Endodermal cell (in vitro differentiated cells): ENCODE data around the gene HGFAC. TPM values are rescaled to one million over a fixed set of nuclear protein-coding genes. Genes with fewer than 3 reads are reported as not detected.

ENCODE experiments used
- DNase-seq: peaks from one replicate; pipeline ENCODE4 v3.0.0-alpha.2; 2017
- H3K27ac ChIP-seq: 2 replicates; pipeline ENCODE4 v1.5.1; 2013; ENCODE audit warnings: mild to moderate bottlenecking, low read depth, low read length, moderate library complexity
- H3K27me3 ChIP-seq: 2 replicates; pipeline ENCODE4 v1.6.1; 2013; ENCODE audit warnings: mild to moderate bottlenecking, low read length, moderate library complexity; ENCODE audit not compliant: insufficient read depth, control insufficient read depth, poor library complexity, severe bottlenecking
- H3K36me3 ChIP-seq: 2 replicates; pipeline ENCODE4 v1.7.0; 2013; ENCODE audit warnings: mild to moderate bottlenecking, low read length, moderate library complexity; ENCODE audit not compliant: control insufficient read depth, insufficient read depth
- H3K4me1 ChIP-seq: one replicate; pipeline ENCODE4 v1.7.0; 2013; ENCODE audit warnings: low read length; ENCODE audit not compliant: control insufficient read depth, insufficient read depth
- H3K4me3 ChIP-seq: 2 replicates; pipeline ENCODE4 v1.5.1; 2013; ENCODE audit warnings: mild to moderate bottlenecking, low read length, moderate library complexity
- H3K9ac ChIP-seq: 2 replicates; pipeline ENCODE4 v1.6.1; 2013; ENCODE audit warnings: mild to moderate bottlenecking, low read length, moderate library complexity; ENCODE audit not compliant: poor library complexity, severe bottlenecking; ENCODE audit errors: extremely low read depth
- H3K9me3 ChIP-seq: 2 replicates; pipeline ENCODE4 v1.6.1; 2013; ENCODE audit warnings: mild to moderate bottlenecking, low read length, moderate library complexity; ENCODE audit not compliant: control insufficient read depth
- H3K27ac Mint-ChIP-seq: 2 replicates; pipeline ENCODE4 v1.8.0; 2020; ENCODE audit warnings: mixed read lengths
- H3K27me3 Mint-ChIP-seq: 2 replicates; pipeline ENCODE4 v1.8.0; 2021; ENCODE audit warnings: mild to moderate bottlenecking, mixed read lengths; ENCODE audit not compliant: insufficient read depth
- H3K36me3 Mint-ChIP-seq: 2 replicates; pipeline ENCODE4 v1.8.0; 2020; ENCODE audit warnings: low read depth, mixed read lengths
- H3K4me1 Mint-ChIP-seq: 2 replicates; pipeline ENCODE4 v1.8.0; 2020; ENCODE audit warnings: mixed read lengths
- H3K4me3 Mint-ChIP-seq: 2 replicates; pipeline ENCODE4 v1.8.0; 2020; ENCODE audit warnings: mild to moderate bottlenecking, moderate library complexity, mixed read lengths
- H3K9me3 Mint-ChIP-seq: 2 replicates; pipeline ENCODE4 v1.8.0; 2020; ENCODE audit warnings: mild to moderate bottlenecking, mixed read lengths
- WGBS, 2 experiments: methylation state at CpG; one replicate each; pipeline versions ENCODE4 v1.1.5 to v1.1.7; 2013; ENCODE audit warnings: missing lambda C conversion rate in 2 of 2, mixed read lengths in 1 of 2; ENCODE audit not compliant: insufficient coverage in 1 of 2, insufficient read length in 1 of 2; 5-methylcytosine and 5-hydroxymethylcytosine counted together
- total RNA-seq, 2 donors: library from RNA; stranded (reverse); fragmentation: NEBNext Ultra II Directional in 1 of 2; extraction: Animal tissue kit (Norgen Biotek cat#: 25700) in 1 of 2; gene quantifications; 2 replicates in 1 of 2; 3 replicates in 1 of 2; pipeline ENCODE4 v1.2.1, GENCODE V29; 2021
- TF ChIP-seq, protein P1 (sequence below): fragments of 200-600 bp; sonication (generic); conservative IDR thresholded peaks from 2 replicates; pipeline ENCODE4 v1.5.0; 2021; ENCODE audit warnings: antibody characterized with exemption, mild to moderate bottlenecking

The HGFAC gene
- total RNA-seq, 2 donors from 2014 or later: 0.46 TPM; not detected in 1

DNA sequence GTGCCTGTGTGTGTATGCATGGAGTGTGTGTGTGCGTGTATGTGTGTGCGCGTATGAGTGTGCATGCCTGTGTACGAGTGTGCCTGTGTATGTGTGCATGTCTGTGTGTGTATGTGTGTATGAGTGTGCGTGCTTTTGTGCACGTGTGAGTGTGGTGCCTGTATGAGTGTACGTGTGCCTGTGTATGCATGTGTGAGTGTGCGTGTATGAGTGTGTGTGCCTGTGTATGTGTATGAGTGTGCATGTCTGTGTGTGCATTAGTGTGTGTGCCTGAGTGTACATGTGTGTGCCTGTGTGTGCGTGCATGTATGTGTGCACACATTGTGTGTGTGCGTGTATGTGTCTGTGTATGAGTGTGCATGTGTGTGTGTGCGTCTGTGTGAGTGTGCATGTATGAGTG lies 27.0 kb downstream of the HGFAC start:
- TF ChIP-seq, protein P1, sequence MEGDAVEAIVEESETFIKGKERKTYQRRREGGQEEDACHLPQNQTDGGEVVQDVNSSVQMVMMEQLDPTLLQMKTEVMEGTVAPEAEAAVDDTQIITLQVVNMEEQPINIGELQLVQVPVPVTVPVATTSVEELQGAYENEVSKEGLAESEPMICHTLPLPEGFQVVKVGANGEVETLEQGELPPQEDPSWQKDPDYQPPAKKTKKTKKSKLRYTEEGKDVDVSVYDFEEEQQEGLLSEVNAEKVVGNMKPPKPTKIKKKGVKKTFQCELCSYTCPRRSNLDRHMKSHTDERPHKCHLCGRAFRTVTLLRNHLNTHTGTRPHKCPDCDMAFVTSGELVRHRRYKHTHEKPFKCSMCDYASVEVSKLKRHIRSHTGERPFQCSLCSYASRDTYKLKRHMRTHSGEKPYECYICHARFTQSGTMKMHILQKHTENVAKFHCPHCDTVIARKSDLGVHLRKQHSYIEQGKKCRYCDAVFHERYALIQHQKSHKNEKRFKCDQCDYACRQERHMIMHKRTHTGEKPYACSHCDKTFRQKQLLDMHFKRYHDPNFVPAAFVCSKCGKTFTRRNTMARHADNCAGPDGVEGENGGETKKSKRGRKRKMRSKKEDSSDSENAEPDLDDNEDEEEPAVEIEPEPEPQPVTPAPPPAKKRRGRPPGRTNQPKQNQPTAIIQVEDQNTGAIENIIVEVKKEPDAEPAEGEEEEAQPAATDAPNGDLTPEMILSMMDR: no peak
- Mint-ChIP-seq H3K9me3 (no peaks in the 10 kb centered on the region), H3K27ac (no peak overlapping the region), H3K4me1 (no peaks in the 10 kb centered on the region), H3K36me3 (no peaks in the 10 kb centered on the region), H3K27me3 (peaks cover 22% of the 10 kb centered on the region), H3K4me3 (no peak overlapping the region)
- H3K27me3 ChIP-seq: peaks cover 12% of the 10 kb centered on the region
- no peak overlapping the region for H3K4me3 ChIP-seq
- WGBS, 2 experiments: 88 to 91% methylated on average over 10 to 11 of the region's 11 CpGs
- H3K4me1 ChIP-seq: no peaks in the 10 kb centered on the region
- no peaks in the 10 kb centered on the region for H3K9me3 ChIP-seq
- H3K9ac ChIP-seq: no peak overlapping the region
- no peak for DNase-seq
- no peaks in the 10 kb centered on the region for H3K36me3 ChIP-seq
- H3K27ac ChIP-seq: no peak overlapping the region

DNA sequence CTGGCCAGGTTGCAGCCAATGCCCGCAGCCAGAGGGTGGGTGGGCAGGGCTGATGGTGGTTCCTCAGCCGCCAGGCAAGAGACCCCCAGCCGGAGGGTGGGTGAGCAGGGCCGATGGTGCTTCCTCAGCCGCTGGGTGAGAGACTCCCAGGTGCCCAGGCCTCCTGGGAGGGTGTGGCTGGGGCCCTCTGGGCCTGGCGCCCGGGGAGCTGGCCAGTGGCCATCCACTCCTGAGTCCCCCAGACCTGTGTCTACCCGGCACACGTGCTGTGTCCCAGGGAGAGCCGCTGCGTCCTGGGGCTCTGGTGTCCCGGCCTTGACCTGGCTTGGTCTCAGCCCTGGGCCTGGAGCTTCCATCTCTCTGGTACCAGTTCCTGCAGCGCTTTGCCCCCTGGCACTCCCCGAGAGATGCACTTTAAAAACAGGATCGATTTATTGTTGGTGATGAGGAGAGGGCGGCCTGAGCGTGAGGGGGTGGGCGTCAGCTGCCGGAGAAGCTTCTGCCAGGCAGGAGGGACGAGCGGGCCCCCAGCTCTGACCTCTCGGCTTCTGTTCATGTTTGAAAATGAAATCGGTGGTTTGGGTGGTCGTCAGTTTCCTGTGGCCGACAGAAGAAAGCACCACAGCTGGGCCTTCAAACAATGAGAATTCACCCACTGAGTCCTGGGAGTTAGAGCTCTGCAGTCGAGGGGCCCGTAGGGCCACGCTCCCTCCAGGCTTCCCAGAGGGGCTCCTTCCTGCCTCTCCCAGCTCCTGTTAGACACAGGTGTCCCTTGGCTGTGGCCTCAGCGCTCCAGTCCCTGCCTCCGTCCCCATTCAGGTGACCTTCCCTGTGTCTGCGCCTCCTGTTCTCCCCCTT lies 27.8 kb downstream of the HGFAC start:
- H3K9me3 ChIP-seq: no peaks in the 10 kb centered on the region
- WGBS, 2 experiments: 90 to 93% methylated on average over 15 to 31 of the region's 31 CpGs
- no peak for DNase-seq
- peaks cover 20% of the 10 kb centered on the region for H3K27me3 Mint-ChIP-seq
- no peak overlapping the region for H3K4me3 Mint-ChIP-seq
- no peak overlapping the region for H3K4me3 ChIP-seq
- H3K36me3 ChIP-seq: no peaks in the 10 kb centered on the region
- H3K27me3 ChIP-seq: peaks cover 6% of the 10 kb centered on the region
- H3K4me1 Mint-ChIP-seq: no peaks in the 10 kb centered on the region
- H3K4me1 ChIP-seq: no peaks in the 10 kb centered on the region
- H3K9me3 Mint-ChIP-seq: no peaks in the 10 kb centered on the region
- H3K9ac ChIP-seq: no peak overlapping the region
- H3K36me3 Mint-ChIP-seq: no peaks in the 10 kb centered on the region
- no peak overlapping the region for H3K27ac ChIP-seq
- TF ChIP-seq, protein P1: no peak
- no peak overlapping the region for H3K27ac Mint-ChIP-seq

DNA sequence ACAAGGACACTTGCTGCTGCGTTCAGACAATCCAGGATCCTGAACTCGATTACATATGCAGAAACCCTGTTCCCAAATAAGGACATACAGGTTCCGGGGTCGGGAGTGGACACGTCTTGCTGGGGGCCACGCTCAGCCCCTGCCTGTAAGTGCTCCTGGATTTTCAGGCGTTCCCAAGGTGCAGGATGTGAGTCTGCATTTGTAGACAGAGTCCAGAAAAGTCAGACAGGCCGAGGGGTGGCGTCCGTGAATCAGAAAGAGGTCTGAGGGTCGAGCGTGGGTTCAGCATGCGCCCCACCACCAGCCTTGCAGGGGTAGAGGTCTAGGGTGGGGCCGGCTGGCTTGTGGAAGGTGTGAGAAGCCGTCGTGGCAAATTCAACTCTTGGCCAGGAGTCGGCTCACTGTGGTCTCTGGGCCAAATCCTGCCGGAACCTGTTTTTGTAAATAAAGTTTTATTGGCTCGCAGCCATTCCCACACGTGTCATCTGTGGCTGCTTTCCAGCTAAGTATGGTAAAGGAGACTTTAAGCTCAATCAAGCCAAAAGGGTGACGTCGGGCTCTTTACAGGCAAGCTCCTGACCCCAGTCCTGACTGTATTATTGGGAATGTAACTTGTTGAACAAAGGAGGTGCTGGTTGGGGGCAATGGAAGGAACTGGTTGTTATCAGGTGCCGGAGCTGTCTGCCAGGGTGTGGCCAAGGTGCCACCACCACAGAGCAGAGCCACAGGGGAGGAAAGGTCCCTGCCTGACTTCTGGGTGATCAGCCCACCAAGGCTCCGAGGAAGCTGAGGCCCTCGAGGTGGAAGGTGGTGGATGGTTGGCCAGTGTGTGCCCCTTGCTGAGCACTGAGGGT lies 28.7 kb downstream of the HGFAC start:
- H3K4me3 ChIP-seq: no peak overlapping the region
- H3K36me3 ChIP-seq: no peaks in the 10 kb centered on the region
- Mint-ChIP-seq H3K9me3 (no peaks in the 10 kb centered on the region), H3K27me3 (peaks cover 19% of the 10 kb centered on the region), H3K27ac (no peak overlapping the region), H3K4me1 (no peaks in the 10 kb centered on the region), H3K36me3 (no peaks in the 10 kb centered on the region), H3K4me3 (no peak overlapping the region)
- H3K27me3 ChIP-seq: peaks cover 5% of the 10 kb centered on the region
- WGBS, 2 experiments: 88 to 92% methylated on average over 22 to 25 of the region's 25 CpGs
- TF ChIP-seq, protein P1: no peak
- H3K27ac ChIP-seq: no peak overlapping the region
- DNase-seq: no peak
- no peaks in the 10 kb centered on the region for H3K4me1 ChIP-seq
- H3K9ac ChIP-seq: no peak overlapping the region
- H3K9me3 ChIP-seq: no peaks in the 10 kb centered on the region
